ENCODE measurements around the gene AFAP1. TPM values are rescaled to one million over a fixed set of nuclear protein-coding genes. Genes with fewer than 3 reads are reported as not detected.

The AFAP1 gene
- total and polyA plus RNA-seq, 2 of the 4 experiments (the other 2 are of a cell fraction): 48.2 to 80.9 TPM

- Histone ChIP-seq H2BK20ac (ENCODE audit: low read depth, low read length) (no peak overlapping the region), H3K56ac (ENCODE audit: extremely low read depth, insufficient read depth, low read length) (no peak overlapping the region), H3K36me3 (ENCODE audit: control insufficient read depth, insufficient read depth, low read length) (0 out of 2 replicates have a peak, but pooled peaks cover 2% of the 10 kb centered on the region), H3K4me1 (ENCODE audit: control insufficient read depth, insufficient read depth, low read length) (peaks cover 1% of the 10 kb centered on the region; the same call in 1 of the 2 replicates), H3K27ac (ENCODE audit: insufficient read depth, low read length) (no peak overlapping the region), H4K8ac (ENCODE audit: low read depth in 2 of 2, low read length in 2 of 2) (no peak overlapping the region), H4K20me1 (ENCODE audit: insufficient read depth, low read length) (peaks cover 8% of the 10 kb centered on the region; the same call in 1 of the 2 replicates), H3K27me3 (ENCODE audit: control insufficient read depth, insufficient read depth, low read length) (no peaks in the 10 kb centered on the region), H3K14ac (replicated peaks; ENCODE audit: low read depth, low read length) (no peak overlapping the region), H3K4me2 (ENCODE audit: low read depth, low read length) (no peak overlapping the region), H3K23ac (ENCODE audit: low read depth, low read length) (no peak overlapping the region), H3K79me1 (ENCODE audit: low read depth in 1 of 2, low read length in 2 of 2) (no peaks in the 10 kb centered on the region), H3K9me1 (ENCODE audit: insufficient read depth, low read length) (no peaks in the 10 kb centered on the region), H3K9me3 (ENCODE audit: control insufficient read depth, insufficient read depth, low read length) (no peaks in the 10 kb centered on the region), H3K4me3 (ENCODE audit: insufficient read depth, low read depth, low read length) (no peak overlapping the region), H3K18ac (ENCODE audit: low read depth, low read length) (no peak overlapping the region), H3K9ac (ENCODE audit: low read depth, low read length) (no peak overlapping the region), H2BK15ac (ENCODE audit: low read depth, low read length) (no peak overlapping the region), H2BK120ac (ENCODE audit: low read depth, low read length) (no peak overlapping the region), H2AK5ac (ENCODE audit: low read depth, low read length) (no peak overlapping the region), H3K4ac (ENCODE audit: low read depth, low read length) (no peak overlapping the region), H4K91ac (ENCODE audit: insufficient read depth, low read depth, low read length) (no peak overlapping the region), H2AK9ac (replicated peaks; ENCODE audit: low read depth, low read length, poor library complexity) (no peak overlapping the region), H4K5ac (ENCODE audit: low read depth, low read length) (no peak overlapping the region), H2AFZ (replicated peaks; ENCODE audit: low read length, poor library complexity) (no peak overlapping the region), H2BK5ac (ENCODE audit: low read depth, low read length, poor library complexity, severe bottlenecking) (no peak overlapping the region)
- dilution Hi-C loops (cut with HindIII; ENCODE audit: low sequenced_read_pairs, unreplicated experiment): no loop called here
- 80% methylated on average over 2 of the region's 6 CpGs; no CpG with 5 or more reads in 1 of the 2 experiments for WGBS, 2 experiments (ENCODE audit: extremely low coverage in 2 of 2, insufficient read length in 1 of 2)
- no TSS peak for BruUV-seq (replicated peaks)
- ChIA-PET POLR2A (ENCODE audit: unreplicated experiment) (no interaction called here), CTCF (no interaction called here)
- intact Hi-C loops (cut with micrococcal nuclease): no loop called here
- in situ Hi-C loops (cut with MboI; ENCODE audit: low sequenced_read_pairs): no loop called here
- ATAC-seq (ENCODE audit: low read depth) (no peak), DNase-seq (no peak)
- TF ChIP-seq ELK1 (IDR thresholded peaks at IDR 0.05; ENCODE audit: borderline replicate concordance, low read depth, low read length) (no peak), MXI1 (IDR thresholded peaks at IDR 0.05; ENCODE audit: borderline replicate concordance, low read depth, low read length) (no peak), RAD21 (IDR thresholded peaks at IDR 0.05; ENCODE audit: low read length) (no peak), CHD1 (IDR thresholded peaks at IDR 0.05; ENCODE audit: low read depth, low read length) (no peak), FOS (IDR thresholded peaks at IDR 0.05; ENCODE audit: low read depth, low read length) (no peak), MAZ (IDR thresholded peaks at IDR 0.05; ENCODE audit: borderline replicate concordance, low read depth, low read length) (no peak), POLR2A (IDR thresholded peaks at IDR 0.05; ENCODE audit: low read depth, low read length) (no peak), BHLHE40 (IDR thresholded peaks at IDR 0.05; ENCODE audit: low read depth, low read length) (no peak)
- TF ChIP-seq, protein P1, sequence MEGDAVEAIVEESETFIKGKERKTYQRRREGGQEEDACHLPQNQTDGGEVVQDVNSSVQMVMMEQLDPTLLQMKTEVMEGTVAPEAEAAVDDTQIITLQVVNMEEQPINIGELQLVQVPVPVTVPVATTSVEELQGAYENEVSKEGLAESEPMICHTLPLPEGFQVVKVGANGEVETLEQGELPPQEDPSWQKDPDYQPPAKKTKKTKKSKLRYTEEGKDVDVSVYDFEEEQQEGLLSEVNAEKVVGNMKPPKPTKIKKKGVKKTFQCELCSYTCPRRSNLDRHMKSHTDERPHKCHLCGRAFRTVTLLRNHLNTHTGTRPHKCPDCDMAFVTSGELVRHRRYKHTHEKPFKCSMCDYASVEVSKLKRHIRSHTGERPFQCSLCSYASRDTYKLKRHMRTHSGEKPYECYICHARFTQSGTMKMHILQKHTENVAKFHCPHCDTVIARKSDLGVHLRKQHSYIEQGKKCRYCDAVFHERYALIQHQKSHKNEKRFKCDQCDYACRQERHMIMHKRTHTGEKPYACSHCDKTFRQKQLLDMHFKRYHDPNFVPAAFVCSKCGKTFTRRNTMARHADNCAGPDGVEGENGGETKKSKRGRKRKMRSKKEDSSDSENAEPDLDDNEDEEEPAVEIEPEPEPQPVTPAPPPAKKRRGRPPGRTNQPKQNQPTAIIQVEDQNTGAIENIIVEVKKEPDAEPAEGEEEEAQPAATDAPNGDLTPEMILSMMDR (conservative IDR thresholded peaks at IDR 0.05; ENCODE audit: low read depth, low read length): no peak
These were observed 189.1 kb downstream of the AFAP1 start for GRCh38 chr4:7750523-7750922.

All from IMR-90 (cell line).